ENCODE data around the gene TMEM35B.

DNA sequence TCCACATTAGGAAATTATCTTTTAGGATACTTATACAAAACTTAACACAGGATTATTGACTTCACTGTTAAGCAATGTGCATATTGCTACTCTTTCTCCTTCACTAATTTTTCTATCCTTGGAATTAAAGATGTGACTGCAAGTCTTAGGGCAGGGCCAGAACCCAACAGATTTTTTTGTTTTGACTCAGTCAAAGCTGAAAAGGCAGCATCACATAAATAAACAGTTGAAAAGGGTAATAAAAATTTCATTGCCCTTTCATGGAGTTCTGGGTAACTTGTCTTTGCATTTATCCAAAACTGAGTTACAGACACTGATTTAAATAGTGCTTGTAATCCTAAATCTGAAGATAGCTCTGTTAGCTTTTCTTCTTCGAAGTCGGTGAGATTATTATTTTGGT lies 1.9 kb upstream of the TMEM35B start:
- TF ChIP-seq, protein P1, sequence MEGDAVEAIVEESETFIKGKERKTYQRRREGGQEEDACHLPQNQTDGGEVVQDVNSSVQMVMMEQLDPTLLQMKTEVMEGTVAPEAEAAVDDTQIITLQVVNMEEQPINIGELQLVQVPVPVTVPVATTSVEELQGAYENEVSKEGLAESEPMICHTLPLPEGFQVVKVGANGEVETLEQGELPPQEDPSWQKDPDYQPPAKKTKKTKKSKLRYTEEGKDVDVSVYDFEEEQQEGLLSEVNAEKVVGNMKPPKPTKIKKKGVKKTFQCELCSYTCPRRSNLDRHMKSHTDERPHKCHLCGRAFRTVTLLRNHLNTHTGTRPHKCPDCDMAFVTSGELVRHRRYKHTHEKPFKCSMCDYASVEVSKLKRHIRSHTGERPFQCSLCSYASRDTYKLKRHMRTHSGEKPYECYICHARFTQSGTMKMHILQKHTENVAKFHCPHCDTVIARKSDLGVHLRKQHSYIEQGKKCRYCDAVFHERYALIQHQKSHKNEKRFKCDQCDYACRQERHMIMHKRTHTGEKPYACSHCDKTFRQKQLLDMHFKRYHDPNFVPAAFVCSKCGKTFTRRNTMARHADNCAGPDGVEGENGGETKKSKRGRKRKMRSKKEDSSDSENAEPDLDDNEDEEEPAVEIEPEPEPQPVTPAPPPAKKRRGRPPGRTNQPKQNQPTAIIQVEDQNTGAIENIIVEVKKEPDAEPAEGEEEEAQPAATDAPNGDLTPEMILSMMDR (conservative IDR thresholded peaks at IDR 0.05; ENCODE audit: low read depth, low read length): no peak
- TF ChIP-seq EZH2 (IDR thresholded peaks at IDR 0.05; ENCODE audit: low read length, unreplicated experiment): no peak

Data from PC-3 (cell line).